Activated naive CD8-positive, alpha-beta T cell treated with anti-CD3 and anti-CD28 coated beads, Interleukin-2, amount 50 U/mL, for 16 hours (primary cell): ENCODE data around the gene ARTN.

ENCODE experiments used
- DNase-seq: peaks from one replicate; pipeline ENCODE4 v3.0.0-alpha.2; 2020; ENCODE audit warnings: low read depth, low spot score

Gene ARTN

DNA sequence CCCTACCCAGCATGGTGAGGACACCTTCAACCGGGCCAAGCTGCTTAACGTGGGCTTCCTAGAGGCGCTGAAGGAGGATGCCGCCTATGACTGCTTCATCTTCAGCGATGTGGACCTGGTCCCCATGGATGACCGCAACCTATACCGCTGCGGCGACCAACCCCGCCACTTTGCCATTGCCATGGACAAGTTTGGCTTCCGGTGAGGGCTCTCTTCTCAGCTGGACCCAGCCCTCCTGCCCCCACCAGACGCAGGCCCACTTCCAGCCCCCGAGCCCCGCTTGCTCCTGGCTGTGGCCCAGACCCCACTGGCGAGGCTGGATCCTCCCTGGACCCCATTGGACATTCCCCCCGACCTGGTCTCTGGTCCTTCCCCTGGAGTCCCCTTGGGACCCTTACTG, 51.3 kb downstream of the ARTN start:
- no peak for DNase-seq

- DNase-seq: no peak
Measured at GRCh38 chr1:43985984-43986595, 52.5 kb downstream of the ARTN start.

- no peak for DNase-seq
Measured at GRCh38 chr1:43986712-43987111, 53.1 kb downstream of the ARTN start.
